ENCODE measurements around the gene BTBD19. TPM values are rescaled to one million over a fixed set of nuclear protein-coding genes. Genes with fewer than 3 reads are reported as not detected.

The BTBD19 gene
- total RNA-seq, 2 experiments from 2014 or later: 0.44 to 2.0 TPM

- Histone ChIP-seq H4K20me1 (ENCODE audit: insufficient read depth, low read length) (no peaks in the 10 kb centered on the region), H3K36me3 (ENCODE audit: insufficient read depth, low read length) (peaks cover 15% of the 10 kb centered on the region), H3K9me2 (ENCODE audit: insufficient read depth, low read length) (no peaks in the 10 kb centered on the region), H2AFZ (ENCODE audit: low read length) (peak overlapping the region; percentile 11; the same call in 1 of the 2 replicates), H3K79me2 (ENCODE audit: insufficient read depth, low read depth, low read length) (no peaks in the 10 kb centered on the region), H3K9me3 (ENCODE audit: low read length) (no peaks in the 10 kb centered on the region), H3K4me3 (ENCODE audit: low read depth, low read length, poor library complexity, severe bottlenecking) (no peak overlapping the region), H3K27ac (ENCODE audit: low read depth, low read length, poor library complexity, severe bottlenecking) (peak overlapping the region; percentile 74), H3K4me2 (ENCODE audit: low read length) (peak overlapping the region; percentile 57), H3K4me1 (ENCODE audit: insufficient read depth, low read length, poor library complexity, severe bottlenecking) (peaks cover 44% of the 10 kb centered on the region)
- ChIA-PET CTCF (ENCODE audit: unreplicated experiment) (no interaction called here), POLR2A (interaction anchor here (0.5 to 4.2 kb wide), 5 partner anchors 12 to 693 kb away, joined by 3 to 54 read pairs (median 13); partner anchors contain the start of gene RNU5D-1)
- peak; percentile 68 for DNase-seq (ENCODE audit: low spot score)
- TF ChIP-seq CTCF (conservative IDR thresholded peaks at IDR 0.05; ENCODE audit: low read length): no peak
- intact Hi-C loops (cut with micrococcal nuclease; ENCODE audit: unreplicated experiment): no loop called here
- BruUV-seq (replicated peaks): no TSS peak
Measured at GRCh38 chr1:44807364-44808062, 810 bp upstream of the BTBD19 start.

- POLR2A ChIA-PET: interaction anchor here (0.5 to 4.2 kb wide), 18 partner anchors 9 to 774 kb away, joined by 3 to 54 read pairs (median 4); partner anchors contain the start of genes NASP, PLK3, RNU5D-1 and RPS8
- Histone ChIP-seq H3K9me3 (ENCODE audit: low read length) (no peaks in the 10 kb centered on the region), H3K79me2 (ENCODE audit: insufficient read depth, low read depth, low read length) (no peaks in the 10 kb centered on the region), H2AFZ (ENCODE audit: low read length) (peak overlapping the region; percentile 70; the same call in 1 of the 2 replicates), H3K27ac (ENCODE audit: low read depth, low read length, poor library complexity, severe bottlenecking) (peak overlapping the region; percentile 74), H3K9me2 (ENCODE audit: insufficient read depth, low read length) (no peaks in the 10 kb centered on the region), H3K36me3 (ENCODE audit: insufficient read depth, low read length) (peaks cover 9% of the 10 kb centered on the region), H3K4me3 (ENCODE audit: low read depth, low read length, poor library complexity, severe bottlenecking) (peak overlapping the region; percentile 9), H3K4me1 (ENCODE audit: insufficient read depth, low read length, poor library complexity, severe bottlenecking) (peaks cover 42% of the 10 kb centered on the region), H3K4me2 (ENCODE audit: low read length) (peak overlapping the region; percentile 57), H4K20me1 (ENCODE audit: insufficient read depth, low read length) (no peaks in the 10 kb centered on the region)
- CTCF ChIA-PET (ENCODE audit: unreplicated experiment): interaction anchor here (0.6 to 1.4 kb wide), 7 partner anchors 9 to 492 kb away, joined by 3 to 15 read pairs (median 6); partner anchors contain the start of genes PLK3 and RNU5D-1
- BruUV-seq (replicated peaks): no TSS peak
- DNase-seq (ENCODE audit: low spot score): peak; percentile 82
- TF ChIP-seq CTCF (conservative IDR thresholded peaks at IDR 0.05; ENCODE audit: low read length) (no peak), EZH2phosphoT487 (IDR thresholded peaks at IDR 0.05; ENCODE audit: borderline replicate concordance, low read depth, low read length) (no peak)
- intact Hi-C loops (cut with micrococcal nuclease; ENCODE audit: unreplicated experiment): no loop called here
Measured at GRCh38 chr1:44808938-44809917, 905 bp downstream of the BTBD19 start.
